Right lobe of liver (tissue), 4 donors: ENCODE data around the gene MEAF6.

Experiments used
- CTCF ChIP-seq, 4 donors: fragments of 200-600 bp in 3 of 4; fragments of 450-650 bp in 1 of 4; IDR thresholded peaks; one replicate each; pipeline versions ENCODE4 v1.5.1 to v1.8.0; 2016 to 2022; ENCODE audit warnings: antibody characterized with exemption in 4 of 4, mild to moderate bottlenecking in 2 of 4
- POLR2A ChIP-seq: fragments of 450-650 bp; IDR thresholded peaks from one replicate; pipeline ENCODE4 v1.6.1; 2017; ENCODE audit warnings: antibody characterized with exemption, mild to moderate bottlenecking
- donor health status: DM: no; HTN: no; CAD: no.
- donor health status: DM: no; HTN: no; CAD: no.
- donor health status: DM: no; HTN: yes; CAD: no.

GRCh38 chr1:37448185-37448584 is 66.4 kb downstream of the MEAF6 start:
- TF ChIP-seq CTCF (IDR thresholded peaks at IDR 0.05) (no peak), POLR2A (no peak)
